Right atrium auricular region (tissue), 2 donors: ENCODE data around the gene GLRA3. TPM values are rescaled to one million over a fixed set of nuclear protein-coding genes. Genes with fewer than 3 reads are reported as not detected.

ENCODE experiments used
- DNase-seq: peaks from one replicate; pipeline ENCODE4 v3.0.0-alpha.2; 2019; ENCODE audit warnings: low spot score
- H3K27ac ChIP-seq, 2 donors: fragments of 200-600 bp; sonication (generic); 1 replicate in 1 of 2; 2 replicates in 1 of 2; pipeline ENCODE4 v1.5.1; 2016 to 2019
- H3K27me3 ChIP-seq, 2 donors: fragments of 200-600 bp; sonication (generic); one replicate each; pipeline versions ENCODE4 v1.5.1 to v1.6.0; 2017 to 2019
- H3K36me3 ChIP-seq: fragments of 200-600 bp; sonication (generic); one replicate; pipeline ENCODE4 v1.5.1; 2016
- H3K4me1 ChIP-seq, 2 donors: fragments of 200-600 bp; sonication (generic); one replicate each; pipeline versions ENCODE4 v1.5.1 to v1.6.0; 2017 to 2019
- H3K4me3 ChIP-seq, 2 donors: fragments of 200-600 bp; sonication (generic); 1 replicate in 1 of 2; 2 replicates in 1 of 2; pipeline ENCODE4 v1.5.1; 2017 to 2019; ENCODE audit warnings: mild to moderate bottlenecking in 1 of 2, moderate library complexity in 1 of 2
- H3K9me3 ChIP-seq, 2 donors: fragments of 200-600 bp; sonication (generic); one replicate each; pipeline ENCODE4 v1.5.1; 2019
- CTCF ChIP-seq, 2 donors: fragments of 200-600 bp; sonication (generic); IDR thresholded peaks; one replicate each; pipeline ENCODE4 v1.5.1; 2019; ENCODE audit warnings: antibody characterized with exemption in 2 of 2
- total RNA-seq, 2 donors: library from RNA; depleted of rRNA; stranded (reverse); fragments of >200 nt; gene quantifications; one replicate each; pipeline ENCODE4 v1.1.0, GENCODE V29; 2016

GLRA3 gene
- total RNA-seq, 2 donors from 2014 or later: not detected

- Histone ChIP-seq H3K4me3 (no peak overlapping the region), H3K36me3 (no peaks in the 10 kb centered on the region), H3K4me1 (no peaks in the 10 kb centered on the region), H3K9me3 (no peaks in the 10 kb centered on the region), H3K27me3 (no peaks in the 10 kb centered on the region), H3K27ac (no peak overlapping the region)
- TF ChIP-seq CTCF (IDR thresholded peaks at IDR 0.05): no peak
- DNase-seq: no peak
These were observed 53.7 kb downstream of the GLRA3 start for GRCh38 chr4:174775366-174775765.

- no peak for DNase-seq
- TF ChIP-seq CTCF (IDR thresholded peaks at IDR 0.05): peak; percentile 17 to 62
- Histone ChIP-seq H3K27ac (no peak overlapping the region), H3K27me3 (no peaks in the 10 kb centered on the region), H3K4me3 (no peak overlapping the region), H3K36me3 (no peaks in the 10 kb centered on the region), H3K4me1 (no peaks in the 10 kb centered on the region), H3K9me3 (no peaks in the 10 kb centered on the region)
These were observed 64.8 kb downstream of the GLRA3 start for GRCh38 chr4:174764105-174764729.

- H3K27ac ChIP-seq: no peak overlapping the region
- H3K9me3 ChIP-seq: no peaks in the 10 kb centered on the region
- no peak for TF ChIP-seq CTCF (IDR thresholded peaks at IDR 0.05)
- DNase-seq: no peak
- H3K4me3 ChIP-seq: no peak overlapping the region
- no peaks in the 10 kb centered on the region for H3K27me3 ChIP-seq
- no peaks in the 10 kb centered on the region for H3K4me1 ChIP-seq
- H3K36me3 ChIP-seq: no peaks in the 10 kb centered on the region
These were observed 65.5 kb downstream of the GLRA3 start for GRCh38 chr4:174763454-174764104.

- Histone ChIP-seq H3K9me3 (no peaks in the 10 kb centered on the region), H3K4me1 (no peaks in the 10 kb centered on the region), H3K4me3 (no peak overlapping the region), H3K27ac (no peak overlapping the region), H3K27me3 (no peaks in the 10 kb centered on the region), H3K36me3 (no peaks in the 10 kb centered on the region)
- no peak for TF ChIP-seq CTCF (IDR thresholded peaks at IDR 0.05)
- DNase-seq: no peak
These were observed 67.6 kb downstream of the GLRA3 start for GRCh38 chr4:174761451-174761850.

- TF ChIP-seq CTCF (IDR thresholded peaks at IDR 0.05): no peak
- no peaks in the 10 kb centered on the region for H3K27me3 ChIP-seq
These were observed 71.3 kb downstream of the GLRA3 start for GRCh38 chr4:174757736-174758135.

More at GRCh38 chr4:174757736-174758135, 71.3 kb downstream of the GLRA3 start:
- H3K9me3 ChIP-seq: no peaks in the 10 kb centered on the region
- no peaks in the 10 kb centered on the region for H3K4me1 ChIP-seq
- DNase-seq: no peak
- H3K36me3 ChIP-seq: no peaks in the 10 kb centered on the region
- no peak overlapping the region for H3K27ac ChIP-seq
- H3K4me3 ChIP-seq: no peak overlapping the region
